ENCODE results near the gene KCNG2. TPM values are rescaled to one million over a fixed set of nuclear protein-coding genes. Genes with fewer than 3 reads are reported as not detected.
A peak's percentile ranks its signal among the peaks of the same experiment; 100 is the strongest.
"Not testable (repeated sequence)": the region's sequence is repeated elsewhere in the genome, so short reads cannot be mapped to it uniquely, and the experiment has no call there.

KCNG2 gene
- total RNA-seq, 1 experiment from 2014 or later = not detected

DNA sequence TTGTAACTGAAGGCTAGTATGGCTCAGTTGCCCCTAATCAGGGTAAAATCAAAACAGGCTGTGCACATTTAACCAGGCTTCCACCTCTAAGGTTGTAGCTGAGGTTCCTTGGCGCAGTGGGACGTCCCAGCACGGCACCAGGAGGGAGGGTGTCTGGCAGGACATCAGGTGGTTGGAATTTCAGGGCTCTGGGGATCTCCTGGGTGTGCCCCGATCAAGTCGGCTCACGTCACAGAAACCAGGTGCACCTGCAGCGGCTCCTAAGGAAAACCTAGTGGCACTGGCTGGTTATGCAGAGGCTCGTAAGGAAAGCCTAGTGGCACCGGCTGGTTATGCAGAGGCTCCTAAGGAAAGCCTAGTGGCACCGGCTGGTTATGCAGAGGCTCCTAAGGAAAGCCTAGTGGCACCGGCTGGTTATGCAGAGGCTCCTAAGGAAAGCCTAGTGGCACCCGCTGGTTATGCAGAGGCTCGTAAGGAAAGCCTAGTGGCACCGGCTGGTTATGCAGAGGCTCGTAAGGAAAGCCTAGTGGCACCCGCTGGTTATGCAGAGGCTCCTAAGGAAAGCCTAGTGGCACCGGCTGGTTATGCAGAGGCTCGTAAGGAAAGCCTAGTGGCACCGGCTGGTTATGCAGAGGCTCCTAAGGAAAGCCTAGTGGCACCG lies 45.7 kb upstream of the KCNG2 start:
- H3K4me1 ChIP-seq (ENCODE audit: control insufficient read depth in 1 of 2, insufficient read depth in 2 of 2, low read length in 2 of 2); H3K4me3 ChIP-seq (replicated peaks in 1 of 2; ENCODE audit: low read depth in 1 of 2, low read length in 2 of 2); BruUV-seq (replicated peaks); POLR2A ChIA-PET; H4K20me1 ChIP-seq (ENCODE audit: insufficient read depth); H3K9ac ChIP-seq (ENCODE audit: low read length); H3K27me3 ChIP-seq (ENCODE audit: insufficient read depth, low read length); H3K9me3 ChIP-seq (ENCODE audit: control insufficient read depth in 1 of 2, insufficient read depth in 1 of 2, low read depth in 1 of 2, low read length in 2 of 2); CTCF ChIA-PET; intact Hi-C loops (cut with micrococcal nuclease); H3K4me2 ChIP-seq (ENCODE audit: low read length); ATAC-seq; H3K79me2 ChIP-seq (ENCODE audit: insufficient read depth, low read length); RAD21 ChIA-PET (ENCODE audit: low non-redundant PET in 1 of 2, low total read pairs in 2 of 2, uncharacterized antibody in 2 of 2, unreplicated experiment in 2 of 2); H3K27ac ChIP-seq (ENCODE audit: low read depth, low read length); H2AFZ ChIP-seq (ENCODE audit: low read depth, low read length, poor library complexity, severe bottlenecking); H3K9me2 ChIP-seq (ENCODE audit: insufficient read depth); DNase-seq (ENCODE audit: low read depth, low spot score): not testable (repeated sequence)
- peaks cover 6 to 15% of the 10 kb centered on the region in 2 experiments; a peak in 2 of 4 replicates for H3K36me3 ChIP-seq (ENCODE audit: control insufficient read depth in 1 of 2, insufficient read depth in 2 of 2, low read length in 2 of 2)
- TF ChIP-seq, protein P1, sequence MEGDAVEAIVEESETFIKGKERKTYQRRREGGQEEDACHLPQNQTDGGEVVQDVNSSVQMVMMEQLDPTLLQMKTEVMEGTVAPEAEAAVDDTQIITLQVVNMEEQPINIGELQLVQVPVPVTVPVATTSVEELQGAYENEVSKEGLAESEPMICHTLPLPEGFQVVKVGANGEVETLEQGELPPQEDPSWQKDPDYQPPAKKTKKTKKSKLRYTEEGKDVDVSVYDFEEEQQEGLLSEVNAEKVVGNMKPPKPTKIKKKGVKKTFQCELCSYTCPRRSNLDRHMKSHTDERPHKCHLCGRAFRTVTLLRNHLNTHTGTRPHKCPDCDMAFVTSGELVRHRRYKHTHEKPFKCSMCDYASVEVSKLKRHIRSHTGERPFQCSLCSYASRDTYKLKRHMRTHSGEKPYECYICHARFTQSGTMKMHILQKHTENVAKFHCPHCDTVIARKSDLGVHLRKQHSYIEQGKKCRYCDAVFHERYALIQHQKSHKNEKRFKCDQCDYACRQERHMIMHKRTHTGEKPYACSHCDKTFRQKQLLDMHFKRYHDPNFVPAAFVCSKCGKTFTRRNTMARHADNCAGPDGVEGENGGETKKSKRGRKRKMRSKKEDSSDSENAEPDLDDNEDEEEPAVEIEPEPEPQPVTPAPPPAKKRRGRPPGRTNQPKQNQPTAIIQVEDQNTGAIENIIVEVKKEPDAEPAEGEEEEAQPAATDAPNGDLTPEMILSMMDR (IDR thresholded peaks at IDR 0.05 in 2 of 3, conservative IDR thresholded peaks at IDR 0.05 in 1 of 3; ENCODE audit: borderline replicate concordance in 1 of 3, insufficient read depth in 1 of 3, low read depth in 2 of 3, low read length in 2 of 3) = peak in 2 of 3 experiments; percentile 42 to 54; a peak in 4 of 6 replicates

DNA sequence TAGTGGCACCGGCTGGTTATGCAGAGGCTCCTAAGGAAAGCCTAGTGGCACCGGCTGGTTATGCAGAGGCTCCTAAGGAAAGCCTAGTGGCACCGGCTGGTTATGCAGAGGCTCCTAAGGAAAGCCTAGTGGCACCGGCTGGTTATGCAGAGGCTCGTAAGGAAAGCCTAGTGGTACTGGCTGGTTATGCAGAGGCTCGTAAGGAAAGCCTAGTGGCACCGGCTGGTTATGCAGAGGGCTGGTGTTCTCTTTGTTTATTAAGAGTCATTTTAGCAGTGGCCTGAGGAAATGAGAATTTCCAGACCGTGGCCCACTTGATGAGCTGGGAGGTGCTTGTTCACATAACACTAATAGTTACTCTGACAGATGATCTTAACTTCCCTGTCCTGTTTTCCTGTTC lies 44.8 kb upstream of the KCNG2 start:
- H3K9ac ChIP-seq (ENCODE audit: low read length); H3K9me3 ChIP-seq (ENCODE audit: control insufficient read depth in 1 of 2, insufficient read depth in 1 of 2, low read depth in 1 of 2, low read length in 2 of 2); POLR2A ChIA-PET; H3K27me3 ChIP-seq (ENCODE audit: insufficient read depth, low read length); DNase-seq (ENCODE audit: low read depth, low spot score); intact Hi-C loops (cut with micrococcal nuclease); H3K4me2 ChIP-seq (ENCODE audit: low read length); BruUV-seq (replicated peaks); H3K4me3 ChIP-seq (replicated peaks in 1 of 2; ENCODE audit: low read depth in 1 of 2, low read length in 2 of 2); H3K9me2 ChIP-seq (ENCODE audit: insufficient read depth); CTCF ChIA-PET; ATAC-seq; H3K4me1 ChIP-seq (ENCODE audit: control insufficient read depth in 1 of 2, insufficient read depth in 2 of 2, low read length in 2 of 2); H2AFZ ChIP-seq (ENCODE audit: low read depth, low read length, poor library complexity, severe bottlenecking); H3K79me2 ChIP-seq (ENCODE audit: insufficient read depth, low read length); RAD21 ChIA-PET (ENCODE audit: low non-redundant PET in 1 of 2, low total read pairs in 2 of 2, uncharacterized antibody in 2 of 2, unreplicated experiment in 2 of 2); H4K20me1 ChIP-seq (ENCODE audit: insufficient read depth); H3K27ac ChIP-seq (ENCODE audit: low read depth, low read length): not testable (repeated sequence)
- H3K36me3 ChIP-seq (ENCODE audit: control insufficient read depth in 1 of 2, insufficient read depth in 2 of 2, low read length in 2 of 2) = peaks cover 6 to 14% of the 10 kb centered on the region in 2 experiments; a peak in 2 of 4 replicates

All from HCT116 (cell line).